GM12878 (cell line): ENCODE data around the gene NACA. TPM values are rescaled to one million over a fixed set of nuclear protein-coding genes. Genes with fewer than 3 reads are reported as not detected.

Experiments
- ATAC-seq: fragments of 200-7000 bp; cut with Tn5 transposase; 3 replicates; pipeline ENCODE4 v1.9.1; 2020; ENCODE audit warnings: mild to moderate bottlenecking, moderate library complexity
- BruUV-seq: library from RNA; stranded (reverse); fragments of 400-500 nt; replicated peaks from 2 replicates; lab custom pipeline; 2021; lab: Mats Ljungman, UMichigan
- CTCF ChIA-PET: fragments of 300-600 bp; sonication (Branson Sonifier 250); formaldehyde crosslinking; extraction: SDS; loops from one replicate; lab custom pipeline; 2021; ENCODE audit warnings: inconsistent platforms; lab: Yijun Ruan, JAX
- POLR2A ChIA-PET: fragments of 350-600 bp; formaldehyde crosslinking; extraction: SDS; loops from one replicate; lab custom pipeline; 2021; ENCODE audit warnings: inconsistent platforms; lab: Charles Lee
- RAD21 ChIA-PET: fragments of 300-600 bp; sonication (Branson Sonifier 250); formaldehyde crosslinking; loops from one replicate; lab custom pipeline; 2023; ENCODE audit warnings: antibody characterized with exemption; ENCODE audit not compliant: unreplicated experiment; lab: Charles Lee
- SMC1A ChIA-PET: fragments of 300-600 bp; sonication (Branson Sonifier 250); formaldehyde crosslinking; loops from one replicate; lab custom pipeline; 2023; ENCODE audit not compliant: unreplicated experiment, uncharacterized antibody; lab: Charles Lee
- DNase-seq: peaks from one replicate; pipeline ENCODE4 v3.0.0-alpha.2; 2011; ENCODE audit warnings: low read depth, low spot score
- FAIRE-seq: peaks from 3 replicates; lab custom pipeline; 2011; peaks lifted over from hg19 to GRCh38; lab: Jason Lieb, UNC
- H2AFZ ChIP-seq: 2 replicates; pipeline ENCODE4 v1.6.0; 2011; ENCODE audit warnings: low read depth, low read length, control low read depth; ENCODE audit not compliant: control insufficient read depth
- H3K27ac ChIP-seq: 2 replicates; pipeline ENCODE4 v1.5.1; 2011; ENCODE audit warnings: control low read depth; ENCODE audit not compliant: control insufficient read depth, insufficient read depth
- H3K27me3 ChIP-seq, 2 experiments: replicated peaks in 1 of 2; 2 replicates each; pipeline versions ENCODE4 v1.6.0 to v1.6.1; 2011; ENCODE audit warnings: low read length in 1 of 2; ENCODE audit not compliant: control insufficient read depth in 2 of 2, insufficient read depth in 2 of 2
- H3K36me3 ChIP-seq, 2 experiments: 2 replicates each; pipeline ENCODE4 v1.5.1; 2011; ENCODE audit warnings: low read length in 1 of 2; ENCODE audit not compliant: control insufficient read depth in 2 of 2, insufficient read depth in 2 of 2
- H3K4me1 ChIP-seq: 2 replicates; pipeline ENCODE4 v1.6.1; 2011; ENCODE audit warnings: mild to moderate bottlenecking, low read length, moderate library complexity, mixed read lengths; ENCODE audit not compliant: control insufficient read depth, insufficient read depth
- H3K4me2 ChIP-seq: 2 replicates; pipeline ENCODE4 v1.6.0; 2011; ENCODE audit warnings: control low read depth; ENCODE audit not compliant: control insufficient read depth, insufficient read depth
- H3K4me3 ChIP-seq: fragments of 200-600 bp; sonication (generic); 2 replicates; pipeline ENCODE4 v1.5.1; 2016
- H3K79me2 ChIP-seq: 2 replicates; pipeline ENCODE4 v1.6.0; 2011; ENCODE audit warnings: low read length; ENCODE audit not compliant: control insufficient read depth, insufficient read depth
- H3K9ac ChIP-seq: 2 replicates; pipeline ENCODE4 v1.8.0; 2011; ENCODE audit warnings: low read length, control low read depth, mixed read lengths; ENCODE audit not compliant: control insufficient read depth, insufficient read depth
- H3K9me3 ChIP-seq: replicated peaks from 3 replicates; pipeline ENCODE4 v1.5.1; 2011; ENCODE audit warnings: mild to moderate bottlenecking, low read length; ENCODE audit not compliant: control insufficient read depth, insufficient read depth
- H4K20me1 ChIP-seq: 2 replicates; pipeline ENCODE4 v1.6.0; 2011; ENCODE audit not compliant: control insufficient read depth, insufficient read depth
- CBX5 ChIP-seq: sonication (generic); IDR thresholded peaks from 2 replicates; pipeline ENCODE4 v1.6.1; 2016; ENCODE audit warnings: low read depth, moderate library complexity, mild to moderate bottlenecking, inconsistent platforms
- CREM ChIP-seq: IDR thresholded peaks from 2 replicates; pipeline ENCODE4 v1.6.1; 2014; ENCODE audit warnings: antibody characterized with exemption, low read depth
- ETV6 ChIP-seq, 2 experiments: fragments of 450-650 bp in 1 of 2; IDR thresholded peaks in 1 of 2; conservative IDR thresholded peaks in 1 of 2; 2 replicates each; pipeline ENCODE4 v1.6.1; 2014; ENCODE audit warnings: antibody characterized with exemption in 1 of 2, borderline replicate concordance in 1 of 2, low read depth in 1 of 2, mild to moderate bottlenecking in 1 of 2, moderate library complexity in 1 of 2
- HDGF ChIP-seq: fragments of 450-650 bp; IDR thresholded peaks from 2 replicates; pipeline ENCODE4 v1.6.1; 2016; ENCODE audit warnings: antibody characterized with exemption
- KAT2A ChIP-seq: conservative IDR thresholded peaks from 2 replicates; pipeline ENCODE4 v1.6.1; 2011; ENCODE audit warnings: low read depth, low read length; ENCODE audit not compliant: control insufficient read depth
- KDM1A ChIP-seq: fragments of 200-600 bp; sonication (generic); IDR thresholded peaks from 2 replicates; pipeline ENCODE4 v1.6.1; 2016; ENCODE audit warnings: borderline replicate concordance
- PKNOX1 ChIP-seq: fragments of 450-650 bp; IDR thresholded peaks from 2 replicates; pipeline ENCODE4 v1.6.1; 2016; ENCODE audit warnings: mild to moderate bottlenecking
- SKIL ChIP-seq: fragments of 450-650 bp; IDR thresholded peaks from 2 replicates; pipeline ENCODE4 v1.6.1; 2017; ENCODE audit warnings: mild to moderate bottlenecking, low read depth, inconsistent platforms; ENCODE audit not compliant: poor library complexity, severe bottlenecking
- SPI1 ChIP-seq: IDR thresholded peaks from 2 replicates; pipeline ENCODE4 v1.6.1; 2011; ENCODE audit warnings: low read depth, mild to moderate bottlenecking, low read length, moderate library complexity, borderline replicate concordance; ENCODE audit not compliant: insufficient read depth
- TCF3 ChIP-seq: IDR thresholded peaks from 2 replicates; pipeline ENCODE4 v1.6.1; 2012; ENCODE audit warnings: low read depth, mild to moderate bottlenecking, low read length, borderline replicate concordance; ENCODE audit not compliant: insufficient read depth
- USF1 ChIP-seq: IDR thresholded peaks from 2 replicates; pipeline ENCODE4 v1.6.1; 2011; ENCODE audit warnings: borderline replicate concordance, low read depth, mild to moderate bottlenecking, moderate library complexity, mixed read lengths, low read length; ENCODE audit not compliant: insufficient read depth; ENCODE audit errors: extremely low read length
- WRNIP1 ChIP-seq: IDR thresholded peaks from 2 replicates; pipeline ENCODE4 v1.6.1; 2011; ENCODE audit warnings: low read depth, low read length, improper control_type of control experiment, borderline replicate concordance
- YY1 ChIP-seq: IDR thresholded peaks from 2 replicates; pipeline ENCODE4 v1.6.1; 2011; ENCODE audit warnings: low read depth, mild to moderate bottlenecking, low read length
- ZBTB40 ChIP-seq: fragments of 450-650 bp; IDR thresholded peaks from 2 replicates; pipeline ENCODE4 v1.6.1; 2016; ENCODE audit warnings: mild to moderate bottlenecking, moderate library complexity, borderline replicate concordance
- WGBS: methylation state at CpG from one replicate; pipeline ENCODE4 v1.1.6; 2016; ENCODE audit warnings: low lambda C conversion rate; ENCODE audit not compliant: insufficient replicate concordance, insufficient coverage; ENCODE audit errors: missing lambda C conversion rate; 5-methylcytosine and 5-hydroxymethylcytosine counted together
- in situ Hi-C: fragments of 300-500 bp; cut with MboI; formaldehyde crosslinking; loops from 9 replicates; pipeline ENCODE4 v1.14.3; 2018; ENCODE audit warnings: mixed read lengths
- intact Hi-C: fragments of 100-400 bp; cut with micrococcal nuclease; formaldehyde crosslinking; loops from one replicate; pipeline ENCODE4 v1.14.2; 2022; ENCODE audit not compliant: unreplicated experiment
- polyA plus RNA-seq, 11 experiments: library from polyadenylated mRNA; depleted of rRNA in 4 of 11; unstranded in 6 of 11; stranded (reverse) in 5 of 11; fragments of >200 nt; fragmentation: Nextera tagmentation in 4 of 11; fragmentation: Illumina TruSeq in 1 of 11; extraction: Ambion mirVana in 4 of 11; extraction: Trizol in 1 of 11; gene quantifications; 1 replicate in 1 of 11; 2 replicates in 10 of 11; pipeline versions ENCODE4 v1.2.1 to v1.2.3, GENCODE V29; 2011 to 2016; ENCODE audit warnings: inconsistent platforms in 2 of 11, missing spikeins in 2 of 11, low read depth in 1 of 11
- total RNA-seq, 4 experiments: library from RNA; depleted of rRNA in 3 of 4; stranded (reverse); fragments of >200 nt in 3 of 4; fragmentation: Illumina TruSeq in 1 of 4; extraction: Trizol in 1 of 4; gene quantifications; 2 replicates each; pipeline versions ENCODE4 v1.2.1 to v1.2.3, GENCODE V29; 2013 to 2021

Gene NACA
- total and polyA plus RNA-seq, 10 of the 15 experiments (the other 5 are each of a cell fraction or from before 2014, with no cell fraction given) = 1,181 to 2,782 (median 1,905) TPM

- no peak for TF ChIP-seq KAT2A
- no peak for TF ChIP-seq SPI1
- no peak for TF ChIP-seq CBX5
Measured at GRCh38 chr12:56725723-56726102, 614 bp upstream of the NACA start (continued).

- under 1% methylated on average over 9 of the region's 9 CpGs for WGBS
- TSS peak; percentile 76 for BruUV-seq
- Histone ChIP-seq H2AFZ (no peak overlapping the region; the same call in 1 of the 2 replicates), H3K79me2 (peaks cover 56% of the 10 kb centered on the region), H3K4me1 (peaks cover 30% of the 10 kb centered on the region), H3K27ac (peak overlapping the region; percentile 93), H4K20me1 (peaks cover 19% of the 10 kb centered on the region), H3K4me3 (peak overlapping the region; percentile 97), H3K9ac (peak overlapping the region; percentile 99), H3K9me3 (no peaks in the 10 kb centered on the region), H3K27me3 (no peaks in the 10 kb centered on the region), H3K4me2 (peak overlapping the region; percentile 91), H3K36me3 (peaks cover 8 to 29% of the 10 kb centered on the region in 2 experiments)
- intact Hi-C loops = loop anchor here (2.0 kb wide), 1 partner anchor 88 kb away; no protein-coding TSS in a partner anchor
- ChIA-PET SMC1A (interaction anchor here (1.0 to 1.8 kb wide), 4 partner anchors 23 to 89 kb away, joined by 3 to 11 read pairs (median 6); partner anchors contain the start of gene PTGES3), CTCF (interaction anchor here (1.1 to 1.8 kb wide), 2 partner anchors 88 to 133 kb away, joined by 3 to 14 read pairs; no protein-coding TSS in a partner anchor), POLR2A (interaction anchor here (1.0 to 2.6 kb wide), 3 partner anchors 89 to 797 kb away, joined by 3 to 26 read pairs (median 4); partner anchors contain the start of genes PYM1 and SHMT2), RAD21 (interaction anchor here (1.1 to 2.1 kb wide), 4 partner anchors 27 to 91 kb away, joined by 5 to 19 read pairs (median 8); partner anchors contain the start of gene PTGES3)
- in situ Hi-C loops = no loop called here
- ATAC-seq = peak; percentile 1; the same call in 2 of the 3 replicates
- FAIRE-seq = no peak
- DNase-seq = no peak
- TF ChIP-seq CREM (no peak), HDGF (no peak), USF1 (no peak), PKNOX1 (no peak), WRNIP1 (0 out of 2 replicates have a peak, but pooled peaks have one; percentile 58), SKIL (peak; percentile 4), ETV6 (conservative IDR thresholded peaks at IDR 0.05 in 1 of 2, IDR thresholded peaks at IDR 0.05 in 1 of 2; ENCODE audit: borderline replicate concordance in 1 of 2, low read depth in 1 of 2) (no peak), ZBTB40 (no peak), TCF3 (no peak), YY1 (no peak), KDM1A (no peak)
Measured at GRCh38 chr12:56724701-56724971, 463 bp downstream of the NACA start.
